OCI-LY3 (cell line): Measurements from ENCODE around the gene ZNF835.

ENCODE experiments used
- EZH2phosphoT487 ChIP-seq: fragments of 200-600 bp; shearing (Covaris generic); IDR thresholded peaks from 2 replicates; pipeline ENCODE4 v1.6.1; 2018; ENCODE audit warnings: antibody characterized with exemption, mixed run types, low read depth
- TF ChIP-seq, protein P1 (sequence below): fragments of 200-600, 300-600 bp; sonication (generic); IDR thresholded peaks from 2 replicates; pipeline ENCODE4 v1.5.1; 2014; ENCODE audit warnings: antibody characterized with exemption, low read length, low read depth

DNA sequence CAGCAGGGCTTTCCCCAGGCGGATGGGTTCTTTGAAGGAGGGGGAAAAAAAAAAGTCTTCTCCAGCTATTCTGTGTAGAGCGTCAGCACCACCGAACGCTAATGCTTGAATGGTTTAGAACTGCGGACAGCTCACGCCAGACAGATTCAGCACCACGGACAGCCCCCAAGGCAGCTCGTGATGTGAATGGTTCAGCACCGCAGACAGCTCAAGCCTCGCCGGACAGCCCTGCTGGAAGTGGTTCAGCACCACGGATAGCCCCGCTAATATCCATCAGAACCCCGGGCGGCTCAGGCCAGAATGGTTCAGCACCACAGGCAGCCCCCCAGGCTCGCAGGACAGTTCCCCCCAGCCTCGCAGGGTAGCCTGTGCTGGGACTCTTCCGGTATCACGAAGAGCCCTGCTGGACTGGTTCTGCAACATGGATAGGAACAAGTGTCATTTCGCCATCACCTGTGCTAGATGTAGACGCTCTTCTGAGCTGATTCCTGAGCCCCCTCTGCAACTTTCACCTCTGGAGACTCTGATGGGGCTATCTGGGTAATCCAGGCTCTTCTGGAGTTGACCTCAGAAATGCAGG is 33.5 kb downstream of the ZNF835 start:
- TF ChIP-seq, protein P1, sequence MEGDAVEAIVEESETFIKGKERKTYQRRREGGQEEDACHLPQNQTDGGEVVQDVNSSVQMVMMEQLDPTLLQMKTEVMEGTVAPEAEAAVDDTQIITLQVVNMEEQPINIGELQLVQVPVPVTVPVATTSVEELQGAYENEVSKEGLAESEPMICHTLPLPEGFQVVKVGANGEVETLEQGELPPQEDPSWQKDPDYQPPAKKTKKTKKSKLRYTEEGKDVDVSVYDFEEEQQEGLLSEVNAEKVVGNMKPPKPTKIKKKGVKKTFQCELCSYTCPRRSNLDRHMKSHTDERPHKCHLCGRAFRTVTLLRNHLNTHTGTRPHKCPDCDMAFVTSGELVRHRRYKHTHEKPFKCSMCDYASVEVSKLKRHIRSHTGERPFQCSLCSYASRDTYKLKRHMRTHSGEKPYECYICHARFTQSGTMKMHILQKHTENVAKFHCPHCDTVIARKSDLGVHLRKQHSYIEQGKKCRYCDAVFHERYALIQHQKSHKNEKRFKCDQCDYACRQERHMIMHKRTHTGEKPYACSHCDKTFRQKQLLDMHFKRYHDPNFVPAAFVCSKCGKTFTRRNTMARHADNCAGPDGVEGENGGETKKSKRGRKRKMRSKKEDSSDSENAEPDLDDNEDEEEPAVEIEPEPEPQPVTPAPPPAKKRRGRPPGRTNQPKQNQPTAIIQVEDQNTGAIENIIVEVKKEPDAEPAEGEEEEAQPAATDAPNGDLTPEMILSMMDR, result no peak
- TF ChIP-seq EZH2phosphoT487, result no peak
